GM18526 (cell line): ENCODE measurements around the gene L3MBTL2.

Experiments
- POLR2A ChIP-seq: IDR thresholded peaks from 3 replicates; pipeline ENCODE4 v1.6.1; 2011; ENCODE audit not compliant: insufficient read length; ENCODE audit errors: extremely low read depth

The L3MBTL2 gene

GRCh38 chr22:41204992-41205900 is at the start of gene L3MBTL2:
Gene L3MBTL2, plus strand, starts transcription at chr22:41205312. Its CDS starts 51 bp downstream, at chr22:41205363.
- peak; percentile 76 for TF ChIP-seq POLR2A

GRCh38 chr22:41157083-41157482 is 48.0 kb upstream of the L3MBTL2 start:
- no peak for TF ChIP-seq POLR2A

- TF ChIP-seq POLR2A, result no peak
These were observed 36.0 kb upstream of the L3MBTL2 start for GRCh38 chr22:41169157-41169556.

GRCh38 chr22:41171996-41172395 is 33.1 kb upstream of the L3MBTL2 start:
- TF ChIP-seq POLR2A, result no peak

- no peak for TF ChIP-seq POLR2A
These were observed 29.6 kb upstream of the L3MBTL2 start for GRCh38 chr22:41175546-41175945.

- TF ChIP-seq POLR2A, result no peak
These were observed 28.0 kb upstream of the L3MBTL2 start for GRCh38 chr22:41177040-41177621.

GRCh38 chr22:41177622-41178424 is 27.3 kb upstream of the L3MBTL2 start:
- no peak for TF ChIP-seq POLR2A

GRCh38 chr22:41178425-41178975 is 26.6 kb upstream of the L3MBTL2 start:
- TF ChIP-seq POLR2A, result no peak

- no peak for TF ChIP-seq POLR2A
These were observed 24.2 kb upstream of the L3MBTL2 start for GRCh38 chr22:41180926-41181325.

- TF ChIP-seq POLR2A, result no peak
These were observed 23.5 kb upstream of the L3MBTL2 start for GRCh38 chr22:41181349-41182241.

GRCh38 chr22:41184679-41185078 is 20.4 kb upstream of the L3MBTL2 start:
- TF ChIP-seq POLR2A, result no peak

GRCh38 chr22:41191467-41191866 is 13.6 kb upstream of the L3MBTL2 start:
- TF ChIP-seq POLR2A, result no peak

GRCh38 chr22:41193829-41194228 is 11.3 kb upstream of the L3MBTL2 start:
- TF ChIP-seq POLR2A, result no peak
